ENCODE data around the gene FAM53C.

The FAM53C gene

GRCh38 chr5:138339464-138339863 lies 1.4 kb downstream of the FAM53C start:
- DNase-seq (ENCODE audit: low read depth) = no peak
- no peak for TF ChIP-seq CTCF (IDR thresholded peaks at IDR 0.05; ENCODE audit: insufficient read depth, low read depth, low read length, missing control alignments)
- peak overlapping the region; percentile 90 for H3K4me3 ChIP-seq (ENCODE audit: low read depth, low read length)

DNA sequence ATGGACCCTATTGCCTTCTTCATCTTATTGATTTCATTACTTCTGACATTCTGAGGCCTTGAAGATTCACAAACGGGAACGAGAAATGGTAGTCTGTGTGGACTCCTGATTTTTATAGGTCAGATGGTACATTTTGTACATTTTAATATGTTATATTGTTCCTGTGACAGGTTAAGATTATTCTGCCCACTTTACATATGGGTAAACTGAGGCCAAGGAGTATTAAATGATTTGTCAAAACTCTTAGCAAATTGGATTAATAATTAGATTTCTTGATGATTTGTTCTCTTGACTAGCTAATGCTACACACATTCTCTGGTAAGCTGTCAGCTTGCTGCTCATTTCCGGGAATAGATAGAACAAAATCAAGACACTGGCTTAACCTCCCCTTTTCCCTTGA lies 1.9 kb downstream of the FAM53C start:
- no peak for DNase-seq (ENCODE audit: low read depth)
- no peak for TF ChIP-seq CTCF (IDR thresholded peaks at IDR 0.05; ENCODE audit: insufficient read depth, low read depth, low read length, missing control alignments)
- peak overlapping the region; percentile 90 for H3K4me3 ChIP-seq (ENCODE audit: low read depth, low read length)

- H3K4me3 ChIP-seq (ENCODE audit: low read depth, low read length) = no peak overlapping the region
- DNase-seq (ENCODE audit: low read depth) = no peak
- TF ChIP-seq CTCF (IDR thresholded peaks at IDR 0.05; ENCODE audit: insufficient read depth, low read depth, low read length, missing control alignments) = no peak
Observed at GRCh38 chr5:138344887-138345622, 7.0 kb downstream of the FAM53C start.

GRCh38 chr5:138346889-138347288 lies 8.8 kb downstream of the FAM53C start:
- DNase-seq (ENCODE audit: low read depth) = no peak
- no peak overlapping the region for H3K4me3 ChIP-seq (ENCODE audit: low read depth, low read length)
- TF ChIP-seq CTCF (IDR thresholded peaks at IDR 0.05; ENCODE audit: insufficient read depth, low read depth, low read length, missing control alignments) = no peak

DNA sequence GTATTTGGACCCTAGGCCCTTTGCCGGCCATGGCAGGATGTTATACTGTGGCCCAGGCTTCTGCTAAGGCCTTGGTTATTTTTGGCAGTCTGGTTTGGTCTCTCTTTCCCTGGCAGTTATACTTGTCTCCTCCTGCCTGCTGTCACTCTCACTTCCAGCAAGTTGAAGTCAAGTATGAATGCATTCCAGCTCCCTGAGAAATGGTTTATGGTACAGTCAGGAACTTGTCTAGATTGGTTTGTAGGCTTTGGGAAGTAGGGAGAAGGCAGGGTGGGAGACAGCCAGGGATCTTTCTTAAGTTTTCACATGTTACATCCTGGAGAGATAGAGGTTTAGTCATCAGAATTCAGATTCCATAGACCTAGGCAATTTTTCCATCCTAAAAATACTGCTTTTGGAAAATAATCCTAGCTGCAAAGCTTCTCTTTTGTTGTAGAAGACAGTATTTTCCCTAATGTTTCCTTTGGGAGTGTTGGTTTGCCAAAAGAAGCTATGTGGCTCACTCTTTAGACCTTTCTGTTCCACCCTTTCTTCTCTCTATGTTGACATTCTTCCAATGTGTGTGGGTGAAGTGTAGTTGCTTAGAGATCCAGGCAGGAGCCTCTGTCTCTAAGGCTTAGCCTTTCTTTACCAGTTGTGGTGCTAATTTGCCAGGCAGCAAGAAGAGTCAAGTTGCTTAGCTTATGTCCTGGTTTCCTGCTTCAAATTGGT lies 11.9 kb downstream of the FAM53C start:
- no peak for TF ChIP-seq CTCF (IDR thresholded peaks at IDR 0.05; ENCODE audit: insufficient read depth, low read depth, low read length, missing control alignments)
- DNase-seq (ENCODE audit: low read depth) = no peak
- no peak overlapping the region for H3K4me3 ChIP-seq (ENCODE audit: low read depth, low read length)

- no peak overlapping the region for H3K4me3 ChIP-seq (ENCODE audit: low read depth, low read length)
- TF ChIP-seq CTCF (IDR thresholded peaks at IDR 0.05; ENCODE audit: insufficient read depth, low read depth, low read length, missing control alignments) = no peak
- no peak for DNase-seq (ENCODE audit: low read depth)
Observed at GRCh38 chr5:138350563-138350890, 12.5 kb downstream of the FAM53C start.

All from GM12865 (cell line).